DMS153 treated with DMSO at 0.1 percent for 48 hours (cell line): ENCODE measurements around the gene VOPP1.
"Not testable (repeated sequence)": the region's sequence is repeated elsewhere in the genome, so short reads cannot be mapped to it uniquely, and the experiment has no call there.

ENCODE experiments used
- DNase-seq: peaks from one replicate; lab custom pipeline; 2025; ENCODE audit not compliant: unreplicated experiment; lab: John Stamatoyannopoulos, UW

The VOPP1 gene

GRCh38 chr7:55512635-55513191, 59.6 kb downstream of the VOPP1 start:
- DNase-seq, result no peak

- no peak for DNase-seq
Measured at GRCh38 chr7:55510621-55511020, 61.7 kb downstream of the VOPP1 start.

- DNase-seq, result not testable (repeated sequence)
Measured at GRCh38 chr7:55510206-55510605, 62.1 kb downstream of the VOPP1 start.

DNA sequence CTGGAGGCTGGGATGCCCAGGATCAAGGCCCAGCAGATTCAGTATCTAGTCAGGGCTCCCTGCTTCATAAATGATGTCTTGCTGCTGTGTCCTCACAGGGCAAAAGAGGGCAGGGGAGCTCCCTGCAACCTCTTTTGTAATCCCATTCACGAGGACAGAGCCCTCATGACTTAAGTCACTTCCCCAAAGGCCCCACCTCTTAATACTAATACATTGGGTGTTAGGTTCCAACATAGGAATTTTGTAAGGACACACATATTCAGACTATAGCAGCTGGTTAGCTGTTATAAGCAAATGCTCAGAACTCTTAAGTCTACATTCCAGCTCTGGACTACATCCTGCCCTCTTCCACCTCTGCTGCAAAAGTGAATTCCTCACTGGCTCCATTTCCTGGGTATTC, 63.0 kb downstream of the VOPP1 start:
- DNase-seq, result no peak

- no peak for DNase-seq
Measured at GRCh38 chr7:55508221-55509011, 63.9 kb downstream of the VOPP1 start.

- DNase-seq, result no peak
Measured at GRCh38 chr7:55507743-55508142, 64.6 kb downstream of the VOPP1 start.

DNA sequence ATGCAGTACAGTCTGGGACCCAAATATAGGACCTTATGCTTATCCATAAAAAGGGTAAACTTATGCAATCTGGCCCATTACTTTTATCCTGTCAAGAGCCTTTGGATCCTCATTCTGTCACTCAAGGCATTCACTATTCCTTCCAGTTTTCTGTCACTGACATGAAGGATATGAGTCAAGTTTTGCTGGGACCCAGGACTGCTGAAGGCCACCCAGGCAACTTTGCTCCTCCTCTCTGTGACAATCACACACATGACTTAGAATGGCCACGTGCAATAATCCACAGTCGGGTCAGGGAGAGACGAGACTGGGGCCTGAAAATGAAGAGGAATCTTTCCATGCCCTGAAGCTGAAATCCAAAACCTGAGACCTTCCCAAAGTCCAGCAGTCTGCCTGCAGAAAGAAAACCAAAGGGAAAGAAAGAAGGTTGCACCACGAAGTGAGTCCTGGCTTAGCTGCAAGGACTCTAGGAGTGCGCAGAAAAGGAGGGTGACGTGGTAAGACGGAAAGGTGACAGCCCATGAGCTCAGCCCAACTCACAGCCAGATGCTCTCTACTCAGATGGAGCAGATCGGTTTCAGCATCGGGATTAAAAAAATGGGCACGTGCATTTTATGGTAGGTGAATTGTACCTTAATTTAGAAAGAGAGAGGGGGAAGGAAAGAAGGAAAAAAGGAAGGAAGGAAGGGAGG, 67.2 kb downstream of the VOPP1 start:
- no peak for DNase-seq

DNA sequence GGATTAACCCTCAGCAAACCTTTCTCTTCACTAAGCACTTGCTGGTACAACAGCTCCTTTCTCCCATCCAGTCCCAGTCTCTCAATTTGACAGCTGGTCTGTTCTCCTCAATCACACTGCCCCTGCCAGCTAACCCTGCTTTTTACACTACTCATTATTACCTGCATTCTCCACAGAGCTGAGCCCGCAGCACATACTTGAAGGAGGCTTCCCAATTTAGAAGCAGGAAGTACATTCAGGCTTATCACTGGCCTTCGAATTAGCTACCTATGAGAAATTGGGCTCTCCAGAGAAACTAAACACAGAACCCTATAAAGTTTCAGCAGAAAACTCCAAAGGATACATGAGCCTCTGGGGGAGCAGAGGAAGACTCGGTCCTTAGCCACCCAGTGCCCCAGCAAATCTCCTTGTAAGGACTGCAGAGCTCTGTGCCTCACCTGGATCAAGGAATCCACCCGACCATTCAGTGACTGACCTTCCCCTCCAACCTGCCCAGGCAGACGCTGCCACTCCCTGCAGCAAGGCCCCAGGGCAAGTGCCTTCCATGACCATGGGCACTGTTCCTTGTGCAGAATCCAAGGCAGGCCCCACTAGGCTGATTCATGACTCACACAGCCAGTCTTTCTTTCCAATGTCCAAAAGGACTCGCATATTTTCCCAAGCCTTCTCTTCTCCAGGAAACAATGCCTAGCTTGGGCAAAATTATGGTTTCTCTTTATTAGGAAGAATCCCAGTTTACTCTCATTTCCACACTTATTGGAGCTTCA, 68.0 kb downstream of the VOPP1 start:
- no peak for DNase-seq

- DNase-seq, result no peak
Measured at GRCh38 chr7:55502858-55503440, 69.4 kb downstream of the VOPP1 start.

- DNase-seq, result no peak
Measured at GRCh38 chr7:55502124-55502857, 70.0 kb downstream of the VOPP1 start.

GRCh38 chr7:55501611-55502010, 70.7 kb downstream of the VOPP1 start:
- no peak for DNase-seq

DNA sequence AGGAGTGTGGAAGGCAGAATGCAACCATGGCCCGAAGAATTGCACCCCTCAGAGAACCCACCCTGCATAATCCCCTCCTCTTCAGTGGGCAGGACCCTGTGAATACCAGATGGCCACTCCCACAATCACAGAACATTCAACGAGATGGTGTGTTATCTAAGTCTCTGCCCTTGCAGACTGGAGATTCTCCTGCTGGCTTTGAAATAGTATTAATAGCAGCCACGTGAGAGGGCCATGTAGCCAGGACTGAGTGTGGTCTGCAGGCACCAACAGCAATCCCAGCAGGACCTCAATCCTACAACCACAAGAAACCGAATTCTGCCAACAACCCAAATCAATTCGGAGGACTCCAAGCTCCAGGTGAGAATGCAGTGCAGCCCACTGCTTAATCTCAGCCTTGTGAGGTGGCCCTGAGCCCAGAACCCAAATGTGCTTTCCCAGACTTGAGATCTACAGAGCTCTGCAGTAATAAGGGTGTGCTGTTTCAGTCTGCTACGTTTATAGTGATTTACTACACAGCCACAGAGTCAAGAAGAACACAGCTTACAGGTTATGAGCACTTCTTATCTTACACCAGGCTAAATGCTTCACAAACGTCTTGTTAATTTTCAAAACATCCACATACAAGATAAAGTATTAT, 72.1 kb downstream of the VOPP1 start:
- DNase-seq, result no peak

GRCh38 chr7:55499591-55499990, 72.7 kb downstream of the VOPP1 start:
- no peak for DNase-seq

- DNase-seq, result no peak
Measured at GRCh38 chr7:55498770-55499169, 73.5 kb downstream of the VOPP1 start.

DNA sequence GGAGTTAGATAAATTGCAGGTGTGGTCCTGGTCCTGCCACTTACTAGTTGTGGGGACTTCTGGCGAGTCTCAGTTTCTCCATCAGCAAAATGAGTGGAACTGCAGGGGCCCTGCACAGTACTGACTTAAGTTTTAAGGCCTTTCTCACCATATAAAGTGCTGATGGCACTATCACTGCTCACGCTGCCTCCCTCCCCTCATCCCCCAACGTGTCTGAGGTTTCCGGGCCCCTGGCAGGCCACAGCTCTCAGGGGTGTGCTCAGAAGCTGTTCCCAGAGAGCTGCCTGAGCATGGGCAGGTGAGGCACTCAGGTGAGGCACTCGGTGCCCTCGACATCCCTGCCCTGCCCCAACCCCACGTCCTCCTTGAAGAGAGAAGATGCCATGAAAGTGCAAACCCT, 74.2 kb downstream of the VOPP1 start:
- DNase-seq, result no peak

DNA sequence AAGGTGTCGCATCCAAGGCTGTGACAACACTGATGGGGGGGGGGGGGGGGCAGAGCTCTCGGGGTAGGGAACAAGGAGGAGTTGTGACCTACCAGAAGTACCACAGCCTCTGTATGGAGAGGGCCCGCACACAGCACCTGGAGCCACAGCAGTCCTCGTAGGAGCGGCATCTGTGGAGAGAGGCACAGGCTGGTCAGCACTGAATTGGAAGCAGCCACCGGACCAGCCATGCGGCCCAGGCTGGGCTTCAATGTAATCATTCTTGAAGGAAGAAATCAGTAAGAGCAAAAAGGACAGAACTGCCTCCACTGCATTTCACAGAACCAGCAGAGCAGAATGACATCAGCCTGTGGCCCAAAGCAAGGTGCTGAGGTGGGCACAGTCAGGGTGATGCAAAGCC, 74.8 kb downstream of the VOPP1 start:
- DNase-seq, result no peak

- no peak for DNase-seq
Measured at GRCh38 chr7:55496906-55497305, 75.4 kb downstream of the VOPP1 start.

GRCh38 chr7:55494951-55495350, 77.4 kb downstream of the VOPP1 start:
- DNase-seq, result no peak

GRCh38 chr7:55493408-55493807, 78.9 kb downstream of the VOPP1 start:
- DNase-seq, result no peak

GRCh38 chr7:55491346-55491745, 81.0 kb downstream of the VOPP1 start:
- DNase-seq, result no peak
